Keratinocyte (primary cell): Measurements from ENCODE around the gene POGZ. TPM values are rescaled to one million over a fixed set of nuclear protein-coding genes. Genes with fewer than 3 reads are reported as not detected.

Experiments used
- DNase-seq: peaks from one replicate; pipeline ENCODE4 v3.0.0-alpha.2; 2011; ENCODE audit warnings: low read depth, missing footprints, low spot score
- FAIRE-seq: peaks from 2 replicates; lab custom pipeline; 2011; peaks lifted over from hg19 to GRCh38; lab: Jason Lieb, UNC
- H2AFZ ChIP-seq: 2 replicates; pipeline ENCODE4 v1.6.0; 2012; ENCODE audit warnings: low read length, control low read depth, inconsistent platforms; ENCODE audit not compliant: control insufficient read depth
- H3K27ac ChIP-seq: 2 replicates; pipeline ENCODE4 v1.5.1; 2011; ENCODE audit warnings: low read length; ENCODE audit not compliant: control insufficient read depth, insufficient read depth
- H3K27me3 ChIP-seq: 3 replicates; pipeline ENCODE4 v1.6.0; 2011; ENCODE audit warnings: low read length; ENCODE audit not compliant: control insufficient read depth, insufficient read depth; ENCODE audit errors: extremely low read depth
- H3K36me3 ChIP-seq, 2 experiments: 2 replicates in 1 of 2; 3 replicates in 1 of 2; pipeline ENCODE4 v1.5.1; 2011; ENCODE audit warnings: low read length in 2 of 2, mild to moderate bottlenecking in 1 of 2; ENCODE audit not compliant: control insufficient read depth in 2 of 2, insufficient read depth in 2 of 2; ENCODE audit errors: extremely low read depth in 1 of 2
- H3K4me1 ChIP-seq: 3 replicates; pipeline ENCODE4 v1.5.1; 2011; ENCODE audit warnings: low read length; ENCODE audit not compliant: control insufficient read depth, insufficient read depth; ENCODE audit errors: extremely low read depth
- H3K4me2 ChIP-seq: 3 replicates; pipeline ENCODE4 v1.6.0; 2011; ENCODE audit warnings: low read depth, low read length; ENCODE audit not compliant: control insufficient read depth, insufficient read depth; ENCODE audit errors: extremely low read depth
- H3K4me3 ChIP-seq, 3 experiments: fragments of 200-600 bp in 1 of 3; sonication (generic) in 1 of 3; 2 replicates in 2 of 3; 3 replicates in 1 of 3; pipeline ENCODE4 v1.5.1; 2011 to 2016; ENCODE audit warnings: low read length in 3 of 3, mild to moderate bottlenecking in 3 of 3, control low read depth in 2 of 3, inconsistent platforms in 1 of 3, low read depth in 1 of 3, mixed read lengths in 1 of 3, mixed run types in 1 of 3, moderate library complexity in 1 of 3; ENCODE audit not compliant: control insufficient read depth in 2 of 3, insufficient read depth in 2 of 3; ENCODE audit errors: extremely low read depth in 1 of 3
- H3K79me2 ChIP-seq: 2 replicates; pipeline ENCODE4 v1.6.0; 2012; ENCODE audit warnings: low read length; ENCODE audit not compliant: control insufficient read depth, insufficient read depth
- H3K9ac ChIP-seq: 3 replicates; pipeline ENCODE4 v1.6.0; 2011; ENCODE audit warnings: low read length; ENCODE audit not compliant: control insufficient read depth, insufficient read depth; ENCODE audit errors: extremely low read depth
- H3K9me1 ChIP-seq: 3 replicates; pipeline ENCODE4 v1.6.0; 2011; ENCODE audit warnings: low read length; ENCODE audit not compliant: control insufficient read depth, insufficient read depth; ENCODE audit errors: extremely low read depth
- H3K9me3 ChIP-seq: 2 replicates; pipeline ENCODE4 v1.5.1; 2012; ENCODE audit warnings: low read depth, low read length; ENCODE audit not compliant: control insufficient read depth
- H4K20me1 ChIP-seq: 3 replicates; pipeline ENCODE4 v1.6.0; 2011; ENCODE audit warnings: low read length; ENCODE audit not compliant: control insufficient read depth, insufficient read depth; ENCODE audit errors: extremely low read depth
- EZH2 ChIP-seq: IDR thresholded peaks from one replicate; pipeline ENCODE4 v1.6.1; 2012; ENCODE audit warnings: inconsistent platforms, mild to moderate bottlenecking, low read length, moderate library complexity
- dilution Hi-C: fragments of 300-500 bp; cut with MboI; formaldehyde crosslinking; loops from one replicate; pipeline ENCODE4 v1.7.0; 2020; ENCODE audit warnings: low sequenced_read_pairs; ENCODE audit not compliant: extremely low pct_ligation_motif_present
- polyA plus RNA-seq, 5 experiments: library from polyadenylated mRNA; depleted of rRNA in 3 of 5; stranded (reverse) in 3 of 5; stranded (forward) in 1 of 5; unstranded in 1 of 5; fragments of >200 nt; gene quantifications; 1 replicate in 1 of 5; 2 replicates in 3 of 5; 3 replicates in 1 of 5; pipeline versions ENCODE4 v1.2.1 to v1.2.3, GENCODE V29; 2011 to 2012; ENCODE audit warnings: missing spikeins in 2 of 5, low read depth in 1 of 5, low replicate concordance in 1 of 5
- TF ChIP-seq, protein P1 (sequence below), 3 experiments: IDR thresholded peaks in 1 of 3; conservative IDR thresholded peaks in 1 of 3; optimal IDR thresholded peaks in 1 of 3; 2 replicates in 2 of 3; 3 replicates in 1 of 3; pipeline versions ENCODE3 to v1.5.1; 2011; ENCODE audit warnings: low read length in 3 of 3, mild to moderate bottlenecking in 3 of 3, moderate library complexity in 2 of 3, control low read depth in 1 of 3, inconsistent platforms in 1 of 3; ENCODE audit not compliant: insufficient read depth in 2 of 3; ENCODE audit errors: extremely low read depth in 1 of 3

POGZ gene
- polyA plus RNA-seq, 1 donor (not counting 4 experiments of a cell fraction or from before 2014, with no cell fraction given), result 29.9 TPM

DNA sequence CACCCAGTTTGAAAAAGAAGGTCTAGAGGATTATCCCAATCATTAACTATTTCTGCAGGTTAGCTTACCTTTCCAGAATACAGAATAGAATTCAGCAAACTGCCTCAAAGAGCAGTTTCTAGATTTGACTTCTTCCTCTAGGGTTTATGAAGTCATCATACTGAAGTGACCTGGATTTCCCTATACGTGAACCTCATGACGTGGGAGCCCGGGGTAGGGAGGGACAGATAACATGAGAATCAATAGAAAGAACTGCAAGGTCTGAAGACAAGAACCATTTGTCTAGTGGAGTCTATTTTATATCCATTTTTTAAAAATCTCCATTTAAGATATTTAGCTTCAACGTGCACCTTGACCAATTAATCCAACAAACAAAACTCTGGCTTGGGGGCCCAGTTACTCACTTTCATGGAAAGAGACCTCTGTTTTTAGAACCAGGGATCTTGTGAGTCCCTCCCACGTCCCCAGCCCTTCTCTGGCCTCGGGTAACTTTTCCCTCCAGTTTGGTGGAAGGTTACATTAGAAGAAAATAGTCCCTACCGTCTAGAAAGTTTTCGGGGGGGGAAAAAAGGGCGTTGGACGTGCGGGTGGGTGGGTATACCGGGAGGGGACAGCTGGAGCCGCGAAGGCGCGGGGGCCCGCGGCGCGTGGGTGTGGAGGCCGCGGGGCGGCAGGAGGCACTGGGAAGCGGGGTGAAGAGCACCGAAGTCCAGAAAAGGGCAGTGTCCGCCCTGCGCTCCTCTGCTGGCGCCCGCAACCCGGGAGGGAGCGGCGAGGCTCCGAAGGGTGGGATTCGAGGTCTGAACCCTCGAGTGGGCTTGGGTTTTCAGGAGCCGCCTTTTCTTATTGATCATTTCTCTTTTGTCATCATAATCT, 13.8 kb upstream of the POGZ start:
- Histone ChIP-seq H2AFZ (peak overlapping the region; percentile 87), H3K27me3 (no peaks in the 10 kb centered on the region), H3K27ac (no peak overlapping the region), H3K9ac (peak overlapping the region; percentile 10), H3K4me2 (peak overlapping the region; percentile 83), H3K9me1 (no peaks in the 10 kb centered on the region), H3K4me1 (no peaks in the 10 kb centered on the region), H4K20me1 (no peaks in the 10 kb centered on the region), H3K79me2 (no peaks in the 10 kb centered on the region), H3K4me3 (peak overlapping the region; percentile 37 to 61 (median 48)), H3K36me3 (no peaks in the 10 kb centered on the region), H3K9me3 (no peaks in the 10 kb centered on the region)
- no peak for DNase-seq
- TF ChIP-seq, protein P1, sequence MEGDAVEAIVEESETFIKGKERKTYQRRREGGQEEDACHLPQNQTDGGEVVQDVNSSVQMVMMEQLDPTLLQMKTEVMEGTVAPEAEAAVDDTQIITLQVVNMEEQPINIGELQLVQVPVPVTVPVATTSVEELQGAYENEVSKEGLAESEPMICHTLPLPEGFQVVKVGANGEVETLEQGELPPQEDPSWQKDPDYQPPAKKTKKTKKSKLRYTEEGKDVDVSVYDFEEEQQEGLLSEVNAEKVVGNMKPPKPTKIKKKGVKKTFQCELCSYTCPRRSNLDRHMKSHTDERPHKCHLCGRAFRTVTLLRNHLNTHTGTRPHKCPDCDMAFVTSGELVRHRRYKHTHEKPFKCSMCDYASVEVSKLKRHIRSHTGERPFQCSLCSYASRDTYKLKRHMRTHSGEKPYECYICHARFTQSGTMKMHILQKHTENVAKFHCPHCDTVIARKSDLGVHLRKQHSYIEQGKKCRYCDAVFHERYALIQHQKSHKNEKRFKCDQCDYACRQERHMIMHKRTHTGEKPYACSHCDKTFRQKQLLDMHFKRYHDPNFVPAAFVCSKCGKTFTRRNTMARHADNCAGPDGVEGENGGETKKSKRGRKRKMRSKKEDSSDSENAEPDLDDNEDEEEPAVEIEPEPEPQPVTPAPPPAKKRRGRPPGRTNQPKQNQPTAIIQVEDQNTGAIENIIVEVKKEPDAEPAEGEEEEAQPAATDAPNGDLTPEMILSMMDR (optimal IDR thresholded peaks at IDR 0.05 in 1 of 3, IDR thresholded peaks at IDR 0.05 in 1 of 3, conservative IDR thresholded peaks at IDR 0.05 in 1 of 3; ENCODE audit: extremely low read depth in 1 of 3, insufficient read depth in 2 of 3, low read length in 3 of 3), result no peak
- TF ChIP-seq EZH2, result no peak
- dilution Hi-C loops, result no loop called here
- FAIRE-seq, result no peak

DNA sequence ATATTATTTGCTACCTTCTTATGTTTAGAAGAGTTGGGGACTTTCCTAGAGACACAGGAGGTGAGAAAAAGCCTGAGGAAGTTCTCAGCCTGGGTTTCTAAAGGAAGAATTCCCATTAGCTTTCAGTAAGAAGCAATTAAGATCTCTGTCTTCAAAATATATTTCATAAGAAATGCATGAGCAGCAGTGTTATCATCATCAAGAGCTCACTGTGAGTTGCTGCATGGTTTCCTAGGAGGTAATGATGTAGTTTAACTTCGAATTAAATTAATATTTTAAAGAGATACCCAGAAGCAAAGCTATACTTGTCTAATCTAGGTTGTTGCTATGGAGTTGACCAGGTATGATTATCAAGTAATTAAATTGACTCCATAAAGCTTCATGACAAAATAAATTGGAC, 5.7 kb upstream of the POGZ start:
- no peak overlapping the region for H3K4me2 ChIP-seq
- dilution Hi-C loops, result no loop called here

More for the DNA sequence above, 5.7 kb upstream of the POGZ start:
- H3K9me1 ChIP-seq, result no peaks in the 10 kb centered on the region
- no peak overlapping the region for H3K4me3 ChIP-seq
- no peak overlapping the region for H2AFZ ChIP-seq
- DNase-seq (no peak), FAIRE-seq (no peak)
- H3K27ac ChIP-seq, result no peak overlapping the region
- H3K27me3 ChIP-seq, result no peaks in the 10 kb centered on the region
- H3K9me3 ChIP-seq, result no peaks in the 10 kb centered on the region
- H4K20me1 ChIP-seq, result no peaks in the 10 kb centered on the region
- H3K9ac ChIP-seq, result no peak overlapping the region
- H3K79me2 ChIP-seq, result no peaks in the 10 kb centered on the region
- TF ChIP-seq EZH2, result no peak
- TF ChIP-seq, protein P1 (optimal IDR thresholded peaks at IDR 0.05 in 1 of 3, IDR thresholded peaks at IDR 0.05 in 1 of 3, conservative IDR thresholded peaks at IDR 0.05 in 1 of 3; ENCODE audit: extremely low read depth in 1 of 3, insufficient read depth in 2 of 3, low read length in 3 of 3), result no peak
- no peaks in the 10 kb centered on the region for H3K36me3 ChIP-seq
- H3K4me1 ChIP-seq, result no peaks in the 10 kb centered on the region
